CD4-positive, alpha-beta T cell (primary cell): Measurements from ENCODE around the gene SLIT1. TPM values are rescaled to one million over a fixed set of nuclear protein-coding genes. Genes with fewer than 3 reads are reported as not detected.

ENCODE experiments used
- ATAC-seq: fragments of 200-7000 bp; cut with Tn5 transposase; one replicate; pipeline ENCODE4 v1.10.0; 2022; ENCODE audit warnings: mild to moderate bottlenecking; ENCODE audit not compliant: poor library complexity
- CTCF ChIA-PET: fragments of 350-600 bp; sonication (Branson Sonifier 250); formaldehyde crosslinking; loops from one replicate; lab custom pipeline; 2021; ENCODE audit warnings: antibody characterized with exemption, inconsistent platforms; lab: Charles Lee
- POLR2A ChIA-PET: fragments of 350-600 bp; sonication (Branson Sonifier 250); formaldehyde crosslinking; loops from one replicate; lab custom pipeline; 2021; ENCODE audit warnings: antibody characterized with exemption, inconsistent platforms; lab: Charles Lee
- DNase-seq, 14 experiments: peaks; one replicate each; pipeline ENCODE4 v3.0.0-alpha.2; 2013 to 2020; ENCODE audit warnings: mixed read lengths in 2 of 14
- H3K27ac ChIP-seq, 2 donors: one replicate each; pipeline versions ENCODE4 v1.5.1 to v1.7.0; 2013; ENCODE audit warnings: low read length in 2 of 2, low read depth in 1 of 2, mild to moderate bottlenecking in 1 of 2
- H3K27me3 ChIP-seq, 2 experiments: 1 replicate in 1 of 2; 2 replicates in 1 of 2; pipeline versions ENCODE4 v1.6.1 to v1.7.0; 2013; ENCODE audit warnings: low read length in 2 of 2, control low read depth in 1 of 2, mild to moderate bottlenecking in 1 of 2, moderate library complexity in 1 of 2; ENCODE audit not compliant: insufficient read depth in 2 of 2, control insufficient read depth in 1 of 2
- H3K36me3 ChIP-seq: one replicate; pipeline ENCODE4 v1.6.1; 2013; ENCODE audit warnings: low read length, control low read depth; ENCODE audit not compliant: insufficient read depth
- H3K4me1 ChIP-seq: one replicate; pipeline ENCODE4 v1.6.1; 2013; ENCODE audit warnings: low read length, control low read depth; ENCODE audit not compliant: insufficient read depth
- H3K4me3 ChIP-seq: one replicate; pipeline ENCODE4 v1.5.1; 2013; ENCODE audit warnings: mild to moderate bottlenecking, low read length, moderate library complexity
- H3K9me3 ChIP-seq, 2 experiments: 1 replicate in 1 of 2; 2 replicates in 1 of 2; pipeline versions ENCODE4 v1.6.1 to v1.7.0; 2013; ENCODE audit warnings: low read length in 2 of 2, mild to moderate bottlenecking in 2 of 2, control low read depth in 1 of 2, moderate library complexity in 1 of 2; ENCODE audit not compliant: control insufficient read depth in 1 of 2, insufficient read depth in 1 of 2
- H3K27ac Mint-ChIP-seq: one replicate; pipeline ENCODE4 v1.8.0; 2020; ENCODE audit warnings: mixed read lengths
- H3K27me3 Mint-ChIP-seq: one replicate; pipeline ENCODE4 v1.8.0; 2021; ENCODE audit warnings: mixed read lengths
- H3K36me3 Mint-ChIP-seq: one replicate; pipeline ENCODE4 v1.8.0; 2021; ENCODE audit warnings: low read depth, mixed read lengths
- H3K4me1 Mint-ChIP-seq: one replicate; pipeline ENCODE4 v1.8.0; 2021; ENCODE audit warnings: low read depth, mixed read lengths
- H3K4me3 Mint-ChIP-seq: one replicate; pipeline ENCODE4 v1.8.0; 2020; ENCODE audit warnings: mild to moderate bottlenecking, mixed read lengths
- H3K9me3 Mint-ChIP-seq: one replicate; pipeline ENCODE4 v1.8.0; 2020; ENCODE audit warnings: mixed read lengths
- intact Hi-C, 2 experiments: fragments of 100-400 bp; cut with DNase I in 1 of 2; cut with micrococcal nuclease in 1 of 2; formaldehyde crosslinking; loops; one replicate each; pipeline versions ENCODE4 v1.15.1 to v1.9.0; 2023 to 2025; cut with DNase I, micrococcal nuclease
- total RNA-seq, 174 experiments: library from RNA in 2 of 174; stranded (reverse) in 2 of 174; gene quantifications; one replicate each; pipeline ENCODE4 v1.2.3 and lab custom pipeline; 2021 to 2026
- TF ChIP-seq, protein P1 (sequence below): fragments of 200-600 bp; IDR thresholded peaks from one replicate; pipeline ENCODE4 v1.8.0; 2022; ENCODE audit warnings: antibody characterized with exemption, mild to moderate bottlenecking

SLIT1 gene
- total RNA-seq, 2 experiments from 2014 or later: 0.30 to 0.39 TPM

DNA sequence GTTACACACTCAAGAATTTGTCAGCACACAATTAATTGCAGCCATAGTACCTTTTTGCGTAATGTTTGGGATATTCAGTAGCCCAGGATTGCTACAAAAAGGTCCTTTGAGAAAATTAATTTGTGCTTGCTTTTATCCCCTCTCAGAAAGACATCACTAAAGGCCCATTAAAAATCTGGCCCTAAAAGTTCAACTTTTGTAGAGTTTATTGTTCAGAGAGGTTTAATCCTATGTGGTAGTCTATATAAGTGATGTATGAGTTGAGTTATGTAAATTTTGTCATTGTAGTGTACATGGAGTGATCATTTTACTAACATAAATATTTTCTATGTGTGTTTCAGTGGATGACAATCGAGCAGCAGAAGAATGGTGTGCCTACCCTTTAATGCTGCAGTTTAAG lies 227.7 kb downstream of the SLIT1 start:
- DNase-seq (no peak), ATAC-seq (no peak)
- no peaks in the 10 kb centered on the region for H3K9me3 ChIP-seq
- TF ChIP-seq, protein P1, sequence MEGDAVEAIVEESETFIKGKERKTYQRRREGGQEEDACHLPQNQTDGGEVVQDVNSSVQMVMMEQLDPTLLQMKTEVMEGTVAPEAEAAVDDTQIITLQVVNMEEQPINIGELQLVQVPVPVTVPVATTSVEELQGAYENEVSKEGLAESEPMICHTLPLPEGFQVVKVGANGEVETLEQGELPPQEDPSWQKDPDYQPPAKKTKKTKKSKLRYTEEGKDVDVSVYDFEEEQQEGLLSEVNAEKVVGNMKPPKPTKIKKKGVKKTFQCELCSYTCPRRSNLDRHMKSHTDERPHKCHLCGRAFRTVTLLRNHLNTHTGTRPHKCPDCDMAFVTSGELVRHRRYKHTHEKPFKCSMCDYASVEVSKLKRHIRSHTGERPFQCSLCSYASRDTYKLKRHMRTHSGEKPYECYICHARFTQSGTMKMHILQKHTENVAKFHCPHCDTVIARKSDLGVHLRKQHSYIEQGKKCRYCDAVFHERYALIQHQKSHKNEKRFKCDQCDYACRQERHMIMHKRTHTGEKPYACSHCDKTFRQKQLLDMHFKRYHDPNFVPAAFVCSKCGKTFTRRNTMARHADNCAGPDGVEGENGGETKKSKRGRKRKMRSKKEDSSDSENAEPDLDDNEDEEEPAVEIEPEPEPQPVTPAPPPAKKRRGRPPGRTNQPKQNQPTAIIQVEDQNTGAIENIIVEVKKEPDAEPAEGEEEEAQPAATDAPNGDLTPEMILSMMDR: no peak
- peaks cover 39% of the 10 kb centered on the region for H3K36me3 ChIP-seq
- Mint-ChIP-seq H3K4me1 (no peaks in the 10 kb centered on the region), H3K27me3 (no peaks in the 10 kb centered on the region), H3K4me3 (no peak overlapping the region), H3K36me3 (peaks cover 67% of the 10 kb centered on the region), H3K9me3 (no peaks in the 10 kb centered on the region), H3K27ac (no peak overlapping the region)
- no peaks in the 10 kb centered on the region for H3K27me3 ChIP-seq
- no peak overlapping the region for H3K4me3 ChIP-seq
- no peaks in the 10 kb centered on the region for H3K4me1 ChIP-seq
- CTCF ChIA-PET: no interaction called here
- POLR2A ChIA-PET: no interaction called here
- no peak overlapping the region for H3K27ac ChIP-seq
- intact Hi-C loops: no loop called here

DNA sequence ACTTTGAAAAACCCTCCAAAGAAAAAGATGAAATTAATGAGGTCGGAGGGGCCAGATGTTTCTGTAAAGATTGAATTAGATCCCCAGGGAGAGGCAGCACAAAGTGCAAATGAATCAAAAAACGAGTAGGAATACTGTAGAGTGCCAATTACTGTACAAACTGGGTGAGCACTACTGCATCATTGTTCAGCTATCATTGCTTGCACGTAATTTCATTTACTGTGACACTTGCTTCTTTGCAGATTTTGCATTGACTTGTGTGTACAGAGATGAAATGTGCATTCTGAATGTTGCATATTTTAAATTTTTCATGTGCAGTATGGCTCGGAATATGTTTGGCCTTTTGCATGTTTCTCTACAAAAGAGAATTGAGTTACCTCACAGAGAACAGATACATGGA lies 230.0 kb downstream of the SLIT1 start:
- Histone ChIP-seq H3K27ac (no peak overlapping the region), H3K4me1 (no peaks in the 10 kb centered on the region), H3K27me3 (no peaks in the 10 kb centered on the region), H3K4me3 (no peak overlapping the region), H3K9me3 (no peaks in the 10 kb centered on the region), H3K36me3 (peaks cover 50% of the 10 kb centered on the region)
- CTCF ChIA-PET: no interaction called here
- Mint-ChIP-seq H3K4me3 (no peak overlapping the region), H3K36me3 (peaks cover 76% of the 10 kb centered on the region), H3K4me1 (no peaks in the 10 kb centered on the region), H3K27me3 (no peaks in the 10 kb centered on the region), H3K9me3 (no peaks in the 10 kb centered on the region), H3K27ac (no peak overlapping the region)
- TF ChIP-seq, protein P1: no peak
- intact Hi-C loops: no loop called here
- POLR2A ChIA-PET: interaction anchor here (1.2 kb wide), 1 partner anchor 10 kb away, joined by 4 read pairs; no protein-coding TSS in a partner anchor
- DNase-seq: no peak
- no peak for ATAC-seq

DNA sequence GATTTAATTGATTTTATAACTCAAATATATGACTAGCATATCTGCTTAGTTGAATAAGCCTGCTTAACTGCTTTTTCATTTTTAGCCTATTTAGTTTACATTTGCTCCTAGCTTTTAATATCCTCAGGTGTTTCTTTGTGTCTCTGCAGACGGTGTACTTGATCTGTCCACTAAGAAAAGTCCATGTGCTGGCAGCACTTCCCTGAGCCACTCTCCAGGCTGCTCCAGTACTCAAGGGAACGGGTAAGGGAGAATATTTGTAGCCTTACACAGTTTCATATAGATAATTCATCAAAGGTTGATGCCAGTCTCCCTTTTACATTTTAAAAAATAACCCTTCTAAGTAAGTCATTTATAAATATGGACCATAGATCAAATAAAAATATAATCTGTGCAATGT lies 233.8 kb downstream of the SLIT1 start:
- Mint-ChIP-seq H3K9me3 (no peaks in the 10 kb centered on the region), H3K27ac (no peak overlapping the region), H3K36me3 (peaks cover 75% of the 10 kb centered on the region), H3K4me3 (no peak overlapping the region), H3K27me3 (no peaks in the 10 kb centered on the region), H3K4me1 (peaks cover 25% of the 10 kb centered on the region)
- DNase-seq: no peak
- no peak for ATAC-seq
- POLR2A ChIA-PET: no interaction called here
- H3K4me1 ChIP-seq: peaks cover 4% of the 10 kb centered on the region
- H3K4me3 ChIP-seq: no peak overlapping the region
- H3K27ac ChIP-seq: no peak overlapping the region
- TF ChIP-seq, protein P1: no peak
- H3K36me3 ChIP-seq: peaks cover 40% of the 10 kb centered on the region
- H3K27me3 ChIP-seq: no peaks in the 10 kb centered on the region
- intact Hi-C loops: no loop called here
- no peaks in the 10 kb centered on the region for H3K9me3 ChIP-seq
- CTCF ChIA-PET: no interaction called here
